COLO668 (cell line): ENCODE results near the gene RFX1.
"Not testable (repeated sequence)": the region's sequence is repeated elsewhere in the genome, so short reads cannot be mapped to it uniquely, and the experiment has no call there.

Source experiments
- DNase-seq: peaks from one replicate; lab custom pipeline; 2025; ENCODE audit not compliant: unreplicated experiment; lab: John Stamatoyannopoulos, UW

The RFX1 gene

DNA sequence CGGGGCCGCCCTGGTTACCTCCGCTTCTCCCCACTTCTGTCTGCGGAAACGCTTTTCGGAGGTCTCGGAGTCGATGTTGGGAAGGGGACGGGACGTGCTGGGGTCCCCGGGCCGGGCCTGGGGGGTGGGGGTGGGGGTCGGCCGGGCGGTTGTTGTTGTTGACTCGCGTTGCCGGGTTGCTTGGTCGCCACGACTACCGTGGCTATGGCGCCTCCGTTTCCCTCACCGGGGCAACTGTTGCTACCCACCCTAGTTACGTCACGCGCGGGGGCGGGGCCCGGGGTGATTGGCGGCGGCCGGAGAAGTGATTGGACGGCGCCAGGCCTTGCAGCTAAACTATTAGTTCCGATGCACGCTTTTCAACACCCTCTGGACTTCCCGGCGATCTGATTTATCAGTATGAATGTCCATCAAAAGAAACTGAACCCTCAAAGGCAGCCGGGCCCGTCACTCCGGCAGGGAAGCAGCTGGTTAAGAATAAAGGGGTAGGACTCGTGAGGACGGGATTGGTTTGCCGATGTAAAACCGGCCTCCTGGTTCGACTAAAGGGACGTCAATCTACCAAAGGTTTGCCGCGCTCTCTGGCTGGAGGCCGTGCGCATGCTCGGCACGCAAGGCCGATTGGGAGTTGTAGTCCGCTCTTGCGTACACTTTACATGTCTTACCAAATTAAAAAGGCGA lies at the start of gene RFX1:
TSS of gene RFX1 (minus strand) at position 236 of the 681 bp plus-strand sequence. CDS start 12,477 bp downstream, outside the sequence.
- peak; percentile 99 for DNase-seq

DNA sequence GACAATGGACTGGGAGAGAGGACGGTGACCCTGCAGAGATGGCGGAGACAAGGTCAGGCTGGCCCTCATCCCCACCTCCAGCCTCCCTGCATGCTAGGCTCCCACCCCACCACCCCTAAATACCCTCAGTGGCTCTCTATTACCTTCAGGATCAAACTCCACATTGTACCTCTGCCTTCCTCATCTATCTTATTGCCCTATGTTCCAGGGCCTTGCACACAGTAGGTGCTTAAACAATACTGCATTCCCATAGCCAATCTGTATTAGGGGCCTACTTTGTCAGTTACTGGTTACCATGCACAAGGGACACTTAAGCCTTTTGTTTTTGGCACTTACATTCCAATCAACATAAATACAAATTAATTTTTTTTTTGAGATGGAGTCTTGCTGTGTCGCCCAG lies 49.3 kb upstream of the RFX1 start:
- no peak for DNase-seq

DNA sequence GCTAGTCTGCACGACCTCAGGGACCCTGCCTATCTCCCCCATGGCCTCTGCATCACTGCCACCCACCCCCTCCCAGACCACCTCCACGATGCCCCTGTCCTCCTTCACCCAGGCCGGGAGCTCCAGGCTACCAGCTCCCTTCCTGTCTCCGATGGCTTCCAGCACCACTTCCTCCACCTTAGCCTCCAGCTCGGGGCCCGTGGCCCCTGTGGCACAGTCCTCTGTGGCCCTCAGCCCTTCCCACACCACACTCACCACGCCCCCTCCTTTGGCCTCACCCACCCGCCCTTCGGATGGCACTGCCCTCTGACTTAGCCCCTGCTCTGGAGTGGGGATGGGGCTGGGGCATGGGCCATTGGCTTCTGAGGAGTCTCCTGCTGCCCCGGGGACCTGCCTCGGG lies 48.6 kb upstream of the RFX1 start:
- DNase-seq = no peak

DNA sequence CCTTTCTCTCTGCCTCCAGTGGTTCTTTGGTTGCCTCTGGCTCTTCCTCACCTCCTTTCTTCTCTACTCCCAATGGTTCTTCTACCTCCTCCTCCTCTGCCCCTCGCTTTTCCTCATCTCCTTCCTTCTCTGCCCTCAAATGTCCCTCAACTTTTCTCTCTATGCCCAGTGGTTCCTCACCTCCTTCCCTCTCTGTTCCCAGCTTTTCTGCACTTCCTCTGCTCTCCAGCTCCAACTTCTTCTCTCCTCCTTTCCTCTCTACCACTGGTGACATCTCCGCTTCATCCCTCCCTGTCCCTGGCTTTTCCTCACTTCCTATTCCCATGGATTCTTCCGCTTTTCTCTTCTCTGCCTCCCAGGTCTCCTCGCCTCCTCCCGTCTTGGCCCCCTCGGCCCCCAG lies 48.0 kb upstream of the RFX1 start:
- no peak for DNase-seq

DNA sequence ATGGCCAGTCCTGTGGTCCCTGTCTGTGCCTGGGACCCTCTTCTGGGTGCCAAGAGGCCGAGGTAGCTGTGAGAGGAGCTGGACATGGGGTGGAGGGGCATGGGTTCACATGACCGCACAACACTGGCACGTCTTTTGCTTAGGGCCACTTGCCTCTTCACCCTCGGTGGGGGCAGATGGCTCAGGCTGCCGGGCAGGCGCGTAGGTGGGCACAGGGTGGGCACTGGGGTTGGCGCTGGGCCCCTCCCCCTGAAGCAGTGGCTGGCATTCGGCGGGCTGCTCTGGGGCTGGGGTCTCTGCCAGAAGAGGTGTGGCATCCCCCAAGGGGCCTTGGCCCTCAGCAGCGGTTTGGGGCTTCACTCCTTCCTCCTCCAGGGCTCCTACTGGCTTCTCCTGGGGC lies 47.4 kb upstream of the RFX1 start:
- DNase-seq = no peak

DNA sequence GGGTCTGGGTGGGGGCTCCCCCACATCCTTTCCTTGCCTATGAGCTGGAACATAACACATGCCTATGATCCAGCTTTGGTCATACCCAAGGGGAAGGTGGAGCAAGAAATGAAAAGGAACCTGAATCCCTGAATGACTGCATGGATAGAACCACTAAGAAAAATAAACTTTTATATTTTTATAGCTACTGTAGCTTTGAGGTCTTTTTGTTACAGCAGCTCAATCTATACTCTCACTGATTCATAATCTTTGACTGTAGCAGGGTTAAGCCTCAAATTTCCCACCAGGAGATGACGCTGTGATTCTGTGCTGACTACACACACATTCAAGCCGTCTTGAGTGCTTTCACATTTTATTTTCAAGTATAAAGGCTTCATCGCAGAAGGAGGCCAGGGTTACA lies 46.9 kb upstream of the RFX1 start:
- DNase-seq = no peak

DNA sequence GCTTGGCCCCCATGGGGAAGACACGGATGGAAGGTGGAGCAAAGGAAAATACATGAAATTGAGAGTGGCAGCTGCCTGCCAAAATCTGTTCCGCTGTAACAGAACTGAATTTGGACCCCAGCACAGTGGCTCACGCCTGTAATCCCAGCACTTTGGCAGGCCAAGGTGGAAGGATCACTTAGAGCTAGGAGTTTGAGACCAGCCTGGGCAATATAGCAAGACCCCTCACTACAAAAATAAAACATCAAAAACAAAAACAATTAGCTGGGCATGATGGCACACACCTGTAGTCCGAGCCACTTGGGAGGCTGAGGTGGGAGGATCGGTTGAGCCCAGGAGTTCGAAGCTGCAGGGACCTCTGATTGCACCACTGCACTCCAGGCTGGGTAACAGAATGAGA lies 46.4 kb upstream of the RFX1 start:
- no peak for DNase-seq

DNA sequence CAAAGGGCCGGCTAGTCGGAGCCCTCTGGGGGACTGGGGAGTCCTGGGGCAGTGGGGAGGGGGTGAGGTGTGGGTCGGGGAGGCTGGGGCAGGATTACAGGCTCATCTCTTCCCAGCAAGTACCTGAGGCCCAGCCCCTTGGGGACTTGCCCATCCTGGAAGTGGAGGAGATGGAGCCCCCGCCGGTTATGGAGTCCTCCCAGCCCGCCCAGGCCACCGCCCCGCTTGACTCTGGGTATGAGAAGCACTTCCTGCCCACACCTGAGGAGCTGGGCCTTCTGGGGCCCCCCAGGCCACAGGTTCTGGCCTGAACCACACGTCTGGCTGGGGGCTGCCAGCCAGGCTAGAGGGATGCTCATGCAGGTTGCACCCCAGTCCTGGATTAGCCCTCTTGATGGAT lies 45.9 kb upstream of the RFX1 start:
- no peak for DNase-seq

DNA sequence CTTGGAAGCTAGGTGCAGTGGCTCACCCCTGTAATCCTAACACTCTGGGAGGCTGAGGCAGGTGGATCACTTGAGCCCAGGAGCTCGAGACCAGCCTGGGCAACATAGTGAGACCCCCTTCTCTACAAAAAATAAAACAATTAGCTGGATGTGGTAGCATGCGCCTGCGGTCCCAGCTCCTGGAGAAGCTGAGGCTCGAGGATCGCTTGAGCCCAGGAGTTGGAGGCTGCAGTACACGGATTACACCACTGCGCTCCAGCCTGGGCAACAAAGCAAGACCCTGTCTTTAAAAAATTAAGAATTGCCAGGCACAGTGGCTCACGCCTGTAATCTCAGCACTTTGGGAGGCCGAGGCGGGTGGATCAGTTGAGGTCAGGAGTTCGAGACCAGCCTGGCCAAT lies 44.8 kb upstream of the RFX1 start:
- not testable (repeated sequence) for DNase-seq

DNA sequence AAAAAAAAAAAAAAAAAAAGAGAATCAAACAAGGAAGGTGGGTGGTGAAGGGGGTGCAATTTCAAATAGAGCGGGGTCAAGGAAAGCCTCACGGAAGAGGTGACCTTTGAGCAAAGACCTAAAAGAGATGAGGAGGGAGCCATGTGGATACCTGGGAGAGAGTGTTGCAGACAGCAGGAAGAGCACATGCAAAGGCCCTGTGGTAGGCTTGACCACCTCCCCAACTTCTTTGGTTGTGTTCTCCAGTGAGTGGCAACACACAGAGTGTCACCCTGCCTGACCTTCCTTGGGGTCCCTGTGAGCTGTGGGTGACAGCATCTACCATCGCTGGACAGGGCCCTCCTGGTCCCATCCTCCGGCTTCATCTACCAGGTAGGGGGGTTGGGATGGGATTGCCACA lies 44.4 kb upstream of the RFX1 start:
- no peak for DNase-seq

DNA sequence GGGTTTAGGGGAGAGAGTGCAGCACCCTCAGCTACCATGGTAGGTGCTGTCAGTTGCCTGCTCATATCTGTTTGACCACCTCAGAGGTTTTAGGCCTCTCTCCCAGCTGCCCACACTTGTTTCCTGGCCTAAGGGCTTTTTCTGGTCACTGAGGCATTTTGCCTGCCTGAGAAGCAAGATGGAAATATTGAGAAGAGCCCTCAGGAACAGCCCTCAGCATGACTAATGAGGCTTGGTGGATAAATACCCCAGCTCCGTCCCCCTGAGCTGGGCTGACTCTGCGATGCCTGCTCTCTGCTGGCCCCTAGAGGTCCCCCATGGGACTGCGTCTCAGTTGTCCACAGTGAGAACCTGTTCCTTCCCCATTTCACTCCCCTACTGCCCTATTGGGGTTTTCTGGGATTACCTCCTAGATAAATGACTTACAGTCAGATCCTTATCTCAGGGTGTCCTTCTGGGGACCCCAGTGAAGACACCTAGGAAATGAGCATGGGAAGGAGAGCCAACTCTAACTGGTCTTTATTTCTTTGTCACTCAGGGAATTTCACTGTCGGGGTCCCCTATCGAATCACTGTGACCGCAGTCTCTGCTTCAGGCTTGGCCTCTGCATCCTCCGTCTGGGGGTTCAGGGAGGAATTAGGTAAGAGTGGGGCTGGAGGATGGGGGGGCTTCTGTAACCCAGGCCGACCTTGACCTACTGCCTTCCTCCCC lies 42.5 kb upstream of the RFX1 start:
- peak; percentile 56 for DNase-seq

DNA sequence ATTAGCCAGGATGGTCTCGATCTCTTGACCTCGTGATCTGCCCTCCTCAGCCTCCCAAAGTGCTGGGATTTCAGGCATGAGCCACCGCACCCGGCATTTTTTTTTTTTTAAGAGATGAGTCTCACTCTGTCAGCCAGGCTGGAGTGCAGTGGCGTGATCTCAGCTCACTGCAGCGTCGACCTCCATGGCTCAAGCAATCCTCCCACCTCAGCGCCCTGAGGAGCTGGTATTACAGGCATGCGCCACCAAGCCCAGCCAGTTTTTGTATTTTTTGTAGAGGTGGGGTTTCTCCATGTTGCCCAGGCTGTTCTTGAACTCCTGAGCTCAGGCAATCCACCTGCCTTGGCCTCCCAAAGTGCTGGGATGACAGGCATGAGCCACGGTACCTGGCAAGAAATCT lies 41.7 kb upstream of the RFX1 start:
- DNase-seq = not testable (repeated sequence)

DNA sequence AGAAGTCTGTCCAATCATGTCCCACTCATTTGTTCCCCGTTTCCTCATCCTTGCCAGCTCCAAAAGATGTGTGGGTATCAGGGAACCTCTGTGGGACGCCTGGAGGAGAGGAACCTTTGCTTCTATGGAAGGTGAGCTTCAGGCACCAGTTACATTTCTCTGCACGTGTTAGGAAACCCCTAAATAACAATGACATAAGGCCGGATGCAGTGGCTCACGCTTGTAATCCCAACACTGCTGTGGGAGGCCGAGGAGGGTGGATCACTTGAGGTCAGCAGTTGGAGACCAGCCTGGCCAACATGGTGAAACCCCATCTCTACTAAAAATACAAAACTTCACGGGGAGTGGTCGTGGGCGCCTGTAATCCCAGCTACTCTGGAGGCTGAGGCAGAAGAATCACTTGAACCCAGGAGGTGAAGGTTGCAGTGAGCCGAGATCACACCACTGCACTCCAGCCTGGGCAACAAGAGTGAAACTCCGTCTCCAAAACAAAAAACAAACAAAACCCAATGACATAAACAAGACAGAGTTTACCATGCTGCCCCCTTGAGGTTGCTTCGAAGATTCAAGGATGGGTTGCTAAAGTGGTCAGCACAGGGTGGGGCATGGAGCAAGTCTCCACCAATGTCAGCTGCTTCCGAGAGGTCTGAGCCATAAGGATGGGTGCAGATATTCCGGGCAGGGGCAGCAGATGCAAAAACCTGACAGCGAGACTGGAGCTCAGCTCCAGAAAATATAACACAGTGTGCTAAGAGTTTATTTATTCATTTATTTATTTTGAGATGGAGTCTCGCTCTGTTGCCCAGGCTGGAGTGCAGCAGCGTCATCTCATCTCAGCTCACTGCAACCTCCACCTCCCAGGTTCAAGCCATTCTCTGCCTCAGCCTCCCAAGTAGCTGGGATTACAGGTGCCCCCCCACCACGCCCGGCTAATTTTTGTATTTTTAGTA lies 36.8 kb upstream of the RFX1 start:
- DNase-seq = peak; percentile 37

DNA sequence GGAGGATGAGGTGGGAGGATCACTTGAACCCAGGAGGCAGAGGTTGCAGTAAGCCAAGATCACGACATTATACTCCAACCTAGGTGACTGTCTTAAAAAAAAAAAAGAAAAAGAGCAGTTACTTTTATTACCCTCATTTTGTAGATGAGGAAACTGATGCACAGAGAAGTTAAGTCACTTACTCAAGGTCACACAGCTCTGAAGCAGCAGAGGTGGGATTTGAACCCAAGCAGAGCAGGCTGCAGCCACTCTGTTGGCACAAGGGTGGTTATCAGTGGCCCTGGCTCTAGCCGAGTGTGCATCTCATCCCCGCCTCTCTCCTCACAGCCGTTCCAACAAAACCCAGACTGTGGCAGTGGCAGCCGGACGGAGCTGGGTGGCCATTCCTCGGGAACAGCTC lies 33.1 kb upstream of the RFX1 start:
- DNase-seq = no peak

DNA sequence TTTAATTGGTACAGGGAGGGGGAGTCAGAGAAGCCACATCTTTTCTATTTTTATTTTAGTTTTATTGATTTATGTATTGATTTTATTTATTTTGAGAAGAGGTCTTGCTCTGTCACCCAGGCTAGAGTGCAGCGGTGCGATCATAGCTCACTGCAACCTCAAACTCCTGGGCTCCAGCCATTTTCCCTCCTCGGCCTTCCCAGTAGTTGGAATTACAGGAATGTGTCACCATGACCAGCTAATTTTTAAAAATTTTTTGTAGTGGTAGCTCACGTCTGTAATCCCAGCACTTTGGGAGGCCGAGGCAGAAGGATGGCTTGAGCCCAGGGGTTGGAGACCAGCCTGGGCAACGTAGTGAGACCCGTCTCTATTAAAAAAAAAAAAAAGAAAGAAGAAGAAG lies 29.6 kb upstream of the RFX1 start:
- DNase-seq = no peak

DNA sequence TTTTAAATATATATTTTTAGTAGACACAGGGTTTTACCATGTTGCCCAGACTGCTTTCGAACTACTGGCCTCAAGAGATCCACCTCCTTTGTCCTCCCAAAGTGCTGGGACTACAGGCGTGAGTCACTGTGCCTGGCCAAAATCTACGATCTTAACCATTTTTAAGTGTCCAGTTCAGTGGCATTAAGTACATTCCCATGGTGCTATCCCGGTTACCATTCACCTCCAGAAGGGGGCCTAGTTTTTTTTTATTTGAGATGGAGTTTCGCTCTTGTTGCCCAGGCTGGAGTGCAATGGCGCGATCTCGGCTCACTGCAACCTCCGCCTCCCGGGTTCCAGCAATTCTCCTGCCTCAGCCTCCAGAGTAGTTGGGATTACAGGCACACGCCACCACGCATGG lies 29.0 kb upstream of the RFX1 start:
- not testable (repeated sequence) for DNase-seq

DNA sequence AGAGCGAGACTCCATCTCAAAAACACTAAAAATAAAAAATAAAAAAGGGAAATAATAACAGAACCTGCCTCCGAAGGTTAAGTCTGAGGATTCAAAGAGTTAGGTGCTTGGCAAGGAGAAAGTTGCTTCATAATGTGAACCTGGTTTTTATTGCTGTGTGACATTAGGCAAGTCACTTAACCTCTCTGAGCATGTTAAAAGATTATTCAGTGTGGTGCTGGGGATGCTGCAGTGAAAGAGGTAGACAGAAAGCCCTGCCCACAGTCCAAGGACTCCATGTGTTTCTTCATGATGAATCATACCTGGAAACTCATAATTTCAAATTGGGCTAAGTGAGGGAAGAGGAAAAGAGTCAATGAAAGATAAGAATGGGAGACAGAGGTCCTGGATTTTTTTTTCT lies 27.8 kb upstream of the RFX1 start:
- no peak for DNase-seq

DNA sequence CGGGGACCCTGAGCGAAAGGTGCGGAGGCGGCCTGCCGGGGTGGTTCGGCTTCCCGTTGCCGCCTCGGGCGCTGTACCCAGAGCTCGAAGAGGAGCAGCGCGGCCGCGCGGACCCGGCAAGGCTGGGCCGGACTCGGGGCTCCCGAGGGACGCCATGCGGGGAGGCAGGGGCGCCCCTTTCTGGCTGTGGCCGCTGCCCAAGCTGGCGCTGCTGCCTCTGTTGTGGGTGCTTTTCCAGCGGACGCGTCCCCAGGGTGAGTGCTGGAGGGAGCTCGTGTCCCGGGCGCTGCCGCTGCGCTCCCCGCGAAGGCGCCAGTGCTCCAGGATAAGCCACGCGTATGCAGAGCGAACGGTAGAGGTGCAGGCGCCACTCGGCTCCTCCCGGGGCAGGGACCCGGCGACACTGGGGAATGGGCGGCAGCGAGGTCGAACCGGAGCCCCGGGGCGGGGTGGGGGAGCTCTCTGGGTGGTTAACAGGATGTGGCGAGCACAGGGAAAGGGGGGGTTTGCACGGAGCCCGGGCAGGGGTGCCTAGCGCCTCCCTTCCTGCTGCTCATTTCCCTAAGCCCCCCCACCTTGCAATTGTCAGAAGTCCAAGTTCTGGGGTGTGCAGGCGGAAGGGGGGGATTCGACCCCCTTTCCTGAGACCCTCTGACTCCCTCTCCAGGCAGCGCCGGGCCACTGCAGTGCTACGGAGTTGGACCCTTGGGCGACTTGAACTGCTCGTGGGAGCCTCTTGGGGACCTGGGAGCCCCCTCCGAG lies 25.8 kb upstream of the RFX1 start, which contains the start of gene IL27RA:
TSS of gene IL27RA (plus strand) at position 44 of the 762 bp plus-strand sequence. CDS start at position 155, 111 bp downstream.
- DNase-seq = peak; percentile 70

DNA sequence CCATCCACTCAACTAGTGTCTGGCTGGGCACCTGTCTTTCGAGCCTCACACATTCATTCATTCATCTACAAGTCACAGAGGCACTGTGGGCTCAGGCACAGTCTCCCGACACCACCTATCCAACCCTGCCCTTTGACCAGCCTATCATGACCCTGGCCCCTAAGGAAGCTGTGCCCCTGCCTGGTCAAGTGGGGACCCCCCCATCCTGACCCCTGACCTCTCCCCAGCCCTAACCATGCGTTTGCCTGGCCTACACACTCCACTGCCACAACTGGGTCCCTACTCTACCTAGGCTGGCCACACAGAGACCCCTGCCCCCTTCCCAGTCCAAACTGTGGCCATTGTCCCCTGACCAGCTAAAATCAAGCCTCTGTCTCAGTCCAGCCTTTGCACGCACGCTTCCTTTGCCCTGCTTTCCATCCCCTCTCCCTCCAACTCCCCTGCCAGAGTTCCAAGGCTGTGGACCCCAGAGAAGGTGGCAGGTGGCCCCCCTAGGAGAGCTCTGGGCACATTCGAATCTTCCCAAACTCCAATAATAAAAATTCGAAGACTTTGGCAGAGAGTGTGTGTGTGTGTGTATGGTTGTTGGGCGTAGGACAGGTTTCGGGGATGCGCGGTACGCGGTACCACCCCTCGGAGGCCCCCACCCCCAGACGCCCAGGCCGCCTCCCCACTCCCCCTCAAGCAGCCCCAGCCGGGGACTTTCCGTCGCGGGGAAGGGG lies 25.0 kb upstream of the RFX1 start:
- DNase-seq = no peak

DNA sequence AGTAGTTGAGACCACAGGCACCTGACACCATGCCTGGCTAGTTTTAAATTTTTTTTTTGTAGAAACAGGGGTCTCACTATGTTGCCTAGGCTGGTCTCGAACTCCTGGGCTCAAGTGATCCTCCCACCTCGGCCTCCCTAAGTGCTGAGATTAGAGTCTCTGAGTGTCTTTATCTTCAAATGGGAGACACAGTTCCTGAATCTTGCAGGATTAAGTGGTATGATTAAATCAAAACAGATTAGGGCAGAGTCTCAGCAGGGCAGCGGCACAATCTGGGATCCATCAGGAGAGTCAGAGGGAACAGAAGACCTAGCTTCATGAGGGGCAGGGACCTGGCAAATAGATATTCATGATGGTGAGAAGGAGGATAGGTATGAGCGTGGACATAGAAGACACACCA lies 22.8 kb upstream of the RFX1 start:
- DNase-seq = no peak
